Spleen (tissue), 11 donors: ENCODE results near the gene DNAJB9. TPM values are rescaled to one million over a fixed set of nuclear protein-coding genes. Genes with fewer than 3 reads are reported as not detected.

ENCODE experiments used
- DNase-seq: peaks from one replicate; pipeline ENCODE4 v3.0.0-alpha.2; 2020
- H3K27ac ChIP-seq, 8 donors: fragments of 200-600 bp; sonication (generic) in 7 of 8; 1 replicate in 4 of 8; 2 replicates in 4 of 8; pipeline versions ENCODE4 v1.5.0 to v1.8.0; 2016 to 2021; ENCODE audit warnings: inconsistent platforms in 4 of 8, mild to moderate bottlenecking in 4 of 8, moderate library complexity in 1 of 8
- H3K27me3 ChIP-seq, 7 donors: fragments of 200-600 bp; sonication (generic) in 6 of 7; replicated peaks in 1 of 7; 1 replicate in 4 of 7; 2 replicates in 3 of 7; pipeline versions ENCODE4 v1.5.0 to v1.8.0; 2016 to 2021; ENCODE audit warnings: inconsistent platforms in 3 of 7, mild to moderate bottlenecking in 1 of 7
- H3K36me3 ChIP-seq, 6 donors: fragments of 200-600 bp; sonication (generic) in 5 of 6; 1 replicate in 4 of 6; 2 replicates in 2 of 6; pipeline versions ENCODE4 v1.5.0 to v1.8.0; 2016 to 2021; ENCODE audit warnings: inconsistent platforms in 2 of 6
- H3K4me1 ChIP-seq, 6 donors: fragments of 200-600 bp; sonication (generic) in 5 of 6; 1 replicate in 3 of 6; 2 replicates in 3 of 6; pipeline versions ENCODE4 v1.5.0 to v1.8.0; 2016 to 2021; ENCODE audit warnings: inconsistent platforms in 3 of 6
- H3K4me3 ChIP-seq, 8 donors: fragments of 200-600 bp; sonication (generic) in 7 of 8; 1 replicate in 4 of 8; 2 replicates in 4 of 8; pipeline versions ENCODE4 v1.5.0 to v1.8.0; 2016 to 2021; ENCODE audit warnings: inconsistent platforms in 4 of 8, mild to moderate bottlenecking in 4 of 8, moderate library complexity in 2 of 8
- H3K9me3 ChIP-seq, 8 donors: fragments of 200-600 bp; sonication (generic) in 7 of 8; 1 replicate in 4 of 8; 2 replicates in 4 of 8; pipeline versions ENCODE4 v1.5.0 to v1.8.0; 2016 to 2021; ENCODE audit warnings: inconsistent platforms in 4 of 8
- POLR2A ChIP-seq, 3 donors: fragments of 450-650 bp; IDR thresholded peaks; one replicate each; pipeline ENCODE4 v1.5.1; 2017; ENCODE audit warnings: antibody characterized with exemption in 3 of 3, mild to moderate bottlenecking in 1 of 3
- POLR2AphosphoS5 ChIP-seq, 3 donors: sonication (generic); formaldehyde crosslinking; IDR thresholded peaks; one replicate each; pipeline ENCODE4 v1.5.1; 2017; ENCODE audit warnings: antibody characterized with exemption in 3 of 3
- WGBS, 5 donors: extraction: QIAGEN DNeasy Blood & Tissue Kit in 3 of 5; methylation state at CpG; one replicate each; pipeline versions ENCODE4 v1.1.5 to v1.1.7; 2013 to 2018; 5-methylcytosine and 5-hydroxymethylcytosine counted together
- intact Hi-C: fragments of 100-400 bp; cut with DNase I; formaldehyde crosslinking; loops from one replicate; pipeline ENCODE4 v1.15.0; 2023; ENCODE audit warnings: low total_unique reads
- polyA plus RNA-seq, 3 donors: library from polyadenylated mRNA; stranded (reverse); fragments of 200-250 nt; gene quantifications; one replicate each; pipeline ENCODE4 v1.2.1, GENCODE V29; 2013
- total RNA-seq, 7 donors: library from RNA; depleted of rRNA in 3 of 7; stranded (reverse); fragments of >200 nt in 3 of 7; fragmentation: NEBNext Ultra II Directional in 4 of 7; extraction: Animal tissue kit (Norgen Biotek cat#: 25700) in 4 of 7; gene quantifications; one replicate each; pipeline versions ENCODE4 v1.1.0 to v1.2.1, GENCODE V29; 2016 to 2021
- TF ChIP-seq, protein P1 (sequence below), 11 experiments: fragments of 200-600 bp in 7 of 11; fragments of 450-650 bp in 4 of 11; sonication (generic) in 4 of 11; IDR thresholded peaks in 8 of 11; conservative IDR thresholded peaks in 3 of 11; 1 replicate in 7 of 11; 2 replicates in 4 of 11; pipeline versions ENCODE4 v1.4.0 to v1.8.0; 2016 to 2021; ENCODE audit warnings: antibody characterized with exemption in 11 of 11, inconsistent platforms in 4 of 11, mild to moderate bottlenecking in 1 of 11
- donor health status: healthy with polysubstance abuse.
- donor health status: DM: no; HTN: no; CAD: no; lungs with moderate emphysema.
- donor health status: DM: no; HTN: no; CAD: no.
- donor health status: Bipolar disorder and iron deficiency.
- donor health status: healthy.
- donor health status: DM: no; HTN: no; CAD: no.
- donor health status: DM: yes; HTN: yes; CAD: no.

DNAJB9 gene
- total and polyA plus RNA-seq, 10 donors = 5.0 to 79.2 (median 19.3) TPM

DNA sequence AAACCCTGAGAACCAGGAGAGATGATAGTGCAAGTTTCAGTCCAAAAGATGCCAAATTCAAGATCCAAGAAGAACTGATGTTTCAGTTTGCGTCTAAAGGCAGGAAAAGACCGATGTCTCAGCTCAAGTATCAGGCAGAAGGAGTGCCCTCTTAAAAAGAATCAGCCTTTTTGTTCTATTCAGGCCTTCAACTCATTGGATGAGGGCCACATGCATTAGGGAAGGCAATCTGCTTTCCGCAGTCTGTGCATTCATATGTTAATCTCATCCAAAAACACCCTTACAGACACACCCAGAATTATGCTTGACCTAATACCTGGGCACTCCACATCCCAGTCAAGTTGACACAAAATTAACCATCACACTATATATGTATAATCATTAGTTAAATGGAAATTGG, 45.2 kb downstream of the DNAJB9 start:
- no peaks in the 10 kb centered on the region for H3K9me3 ChIP-seq

DNA sequence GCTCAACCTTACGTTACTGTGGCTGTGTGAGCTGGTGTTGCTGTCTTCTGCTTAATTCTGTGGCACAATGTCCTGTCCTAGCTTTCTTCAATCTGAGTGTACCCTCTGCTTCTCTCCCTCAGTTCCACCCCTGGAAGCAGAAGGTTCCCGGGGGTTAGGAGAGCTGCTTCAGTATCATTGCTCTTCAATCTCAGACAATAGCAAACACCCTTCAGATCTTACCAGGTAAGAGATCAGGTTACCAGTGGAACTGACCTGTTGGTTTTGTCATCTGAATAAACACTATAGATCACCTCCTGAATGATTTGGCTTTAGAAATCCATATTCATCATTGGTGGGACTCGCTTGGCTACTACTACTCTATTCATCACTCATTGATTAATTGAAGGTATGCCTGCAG, 48.4 kb downstream of the DNAJB9 start:
- Histone ChIP-seq H3K36me3 (no peaks in the 10 kb centered on the region), H3K27ac (no peak overlapping the region), H3K27me3 (no peaks in the 10 kb centered on the region), H3K4me1 (no peaks in the 10 kb centered on the region), H3K4me3 (no peak overlapping the region), H3K9me3 (no peaks in the 10 kb centered on the region)
- intact Hi-C loops = no loop called here
- WGBS, 5 donors = 80 to 92% (median 84%) methylated on average over 3 of the region's 3 CpGs
- DNase-seq = no peak
- TF ChIP-seq, protein P1, sequence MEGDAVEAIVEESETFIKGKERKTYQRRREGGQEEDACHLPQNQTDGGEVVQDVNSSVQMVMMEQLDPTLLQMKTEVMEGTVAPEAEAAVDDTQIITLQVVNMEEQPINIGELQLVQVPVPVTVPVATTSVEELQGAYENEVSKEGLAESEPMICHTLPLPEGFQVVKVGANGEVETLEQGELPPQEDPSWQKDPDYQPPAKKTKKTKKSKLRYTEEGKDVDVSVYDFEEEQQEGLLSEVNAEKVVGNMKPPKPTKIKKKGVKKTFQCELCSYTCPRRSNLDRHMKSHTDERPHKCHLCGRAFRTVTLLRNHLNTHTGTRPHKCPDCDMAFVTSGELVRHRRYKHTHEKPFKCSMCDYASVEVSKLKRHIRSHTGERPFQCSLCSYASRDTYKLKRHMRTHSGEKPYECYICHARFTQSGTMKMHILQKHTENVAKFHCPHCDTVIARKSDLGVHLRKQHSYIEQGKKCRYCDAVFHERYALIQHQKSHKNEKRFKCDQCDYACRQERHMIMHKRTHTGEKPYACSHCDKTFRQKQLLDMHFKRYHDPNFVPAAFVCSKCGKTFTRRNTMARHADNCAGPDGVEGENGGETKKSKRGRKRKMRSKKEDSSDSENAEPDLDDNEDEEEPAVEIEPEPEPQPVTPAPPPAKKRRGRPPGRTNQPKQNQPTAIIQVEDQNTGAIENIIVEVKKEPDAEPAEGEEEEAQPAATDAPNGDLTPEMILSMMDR (IDR thresholded peaks at IDR 0.05 in 8 of 11, conservative IDR thresholded peaks at IDR 0.05 in 3 of 11) = no peak
- no peak for TF ChIP-seq POLR2A (IDR thresholded peaks at IDR 0.05)
- no peak for TF ChIP-seq POLR2AphosphoS5 (IDR thresholded peaks at IDR 0.05)

More for the DNA sequence above, 45.2 kb downstream of the DNAJB9 start:
- DNase-seq = no peak
- no peak for TF ChIP-seq POLR2AphosphoS5 (IDR thresholded peaks at IDR 0.05)
- TF ChIP-seq POLR2A (IDR thresholded peaks at IDR 0.05) = no peak
- TF ChIP-seq, protein P1 (IDR thresholded peaks at IDR 0.05 in 8 of 11, conservative IDR thresholded peaks at IDR 0.05 in 3 of 11) = no peak
- Histone ChIP-seq H3K4me3 (no peak overlapping the region), H3K36me3 (no peaks in the 10 kb centered on the region), H3K27ac (no peak overlapping the region), H3K27me3 (no peaks in the 10 kb centered on the region), H3K4me1 (no peaks in the 10 kb centered on the region)
- WGBS, 5 donors = 90 to 95% (median 94%) methylated on average over 3 of the region's 3 CpGs
- intact Hi-C loops = no loop called here

DNA sequence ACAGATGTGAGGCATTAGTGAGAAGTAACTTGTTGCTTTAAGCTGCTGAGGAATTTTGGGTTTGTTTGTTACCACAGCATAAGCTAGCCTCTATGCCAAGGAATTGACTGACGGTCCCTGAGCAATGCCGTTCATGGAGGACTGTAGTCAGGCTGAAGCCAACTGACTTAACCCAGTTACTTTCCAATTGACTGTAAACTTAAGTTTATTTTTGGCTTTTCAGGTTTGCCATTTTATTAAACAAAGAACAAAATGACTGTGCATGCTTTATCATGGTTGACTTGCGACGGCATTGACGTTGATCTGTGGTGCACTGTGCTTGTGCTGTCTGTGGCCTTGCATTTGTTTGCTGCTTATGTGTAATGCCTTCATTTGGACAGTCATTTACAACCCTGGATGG, 53.5 kb downstream of the DNAJB9 start:
- WGBS, 5 donors = 48 to 75% (median 70%) methylated on average over 5 of the region's 5 CpGs
- H3K27me3 ChIP-seq = peaks cover 0 to 15% (median 0%) of the 10 kb centered on the region in 7 donors
- H3K27ac ChIP-seq = no peak overlapping the region
- no peaks in the 10 kb centered on the region for H3K36me3 ChIP-seq
- no peaks in the 10 kb centered on the region for H3K4me1 ChIP-seq
- intact Hi-C loops = no loop called here
- no peak overlapping the region for H3K4me3 ChIP-seq
- TF ChIP-seq, protein P1 (IDR thresholded peaks at IDR 0.05 in 8 of 11, conservative IDR thresholded peaks at IDR 0.05 in 3 of 11) = no peak
- no peak for TF ChIP-seq POLR2A (IDR thresholded peaks at IDR 0.05)
- TF ChIP-seq POLR2AphosphoS5 (IDR thresholded peaks at IDR 0.05) = no peak
- no peaks in the 10 kb centered on the region for H3K9me3 ChIP-seq
- DNase-seq = no peak

Other genes starting within 250 kb of the DNAJB9 start
- gene NRCAM, start 113.4 kb upstream of the DNAJB9 start, total RNA-seq = 10 to 100 TPM in 6 of 7 donors, 1 to 10 TPM in 1; 4.1 to 88.5 (median 30.2) TPM
- 1 to 10 TPM; 5.4 to 8.7 (median 8.6) TPM for gene NRCAM, start 113.4 kb upstream of the DNAJB9 start, polyA plus RNA-seq
- 10 to 100 TPM; 25.1 to 35.7 (median 31.6) TPM for gene PNPLA8, start 43.7 kb upstream of the DNAJB9 start, total RNA-seq
- gene PNPLA8, start 43.7 kb upstream of the DNAJB9 start, polyA plus RNA-seq = 10 to 100 TPM; 11.9 to 14.5 (median 13.2) TPM
- gene THAP5, start 168 bp upstream of the DNAJB9 start, total RNA-seq = 10 to 100 TPM; 25.3 to 44.1 (median 32.8) TPM
- gene THAP5, start 168 bp upstream of the DNAJB9 start, polyA plus RNA-seq = 10 to 100 TPM in 1 of 3 donors, 1 to 10 TPM in 2; 8.8 to 13.4 (median 8.9) TPM